GM13977 (cell line): ENCODE data around the gene PRPF38A.

Source experiments
- DNase-seq: peaks from one replicate; pipeline ENCODE4 v3.0.0; 2012; ENCODE audit warnings: low spot score
- CTCF ChIP-seq: IDR thresholded peaks from 2 replicates; pipeline ENCODE4 v1.5.1; 2012; ENCODE audit warnings: mild to moderate bottlenecking, control low read depth; ENCODE audit not compliant: insufficient read depth; ENCODE audit errors: extremely low read depth, missing control alignments
- in situ Hi-C: fragments of 300-500 bp; cut with MboI; formaldehyde crosslinking; loops from one replicate; pipeline ENCODE4 v1.12.0; 2022; ENCODE audit warnings: low sequenced_read_pairs, low pct_unique_long_range_greater_than_20kb, mixed read lengths, inconsistent platforms; ENCODE audit not compliant: unreplicated experiment

The PRPF38A gene

GRCh38 chr1:52413410-52413989, 9.1 kb downstream of the PRPF38A start:
- no peak for DNase-seq
- no peak for TF ChIP-seq CTCF
- in situ Hi-C loops: loop anchor here (10.0 kb wide), 1 partner anchor 271 kb away; no protein-coding TSS in a partner anchor

- in situ Hi-C loops: loop anchor here (10.0 kb wide), 1 partner anchor 270 kb away; no protein-coding TSS in a partner anchor
- no peak for TF ChIP-seq CTCF
- no peak for DNase-seq
These were observed 10.5 kb downstream of the PRPF38A start for GRCh38 chr1:52414942-52415341.

GRCh38 chr1:52416811-52417210, 12.4 kb downstream of the PRPF38A start:
- in situ Hi-C loops: loop anchor here (10.0 kb wide), 1 partner anchor 268 kb away; no protein-coding TSS in a partner anchor
- TF ChIP-seq CTCF: no peak
- DNase-seq: no peak

GRCh38 chr1:52420713-52421112, 16.3 kb downstream of the PRPF38A start:
- in situ Hi-C loops: no loop called here
- TF ChIP-seq CTCF: no peak

GRCh38 chr1:52423055-52423454, 18.7 kb downstream of the PRPF38A start:
- DNase-seq: no peak
- in situ Hi-C loops: no loop called here
- no peak for TF ChIP-seq CTCF

More at GRCh38 chr1:52420713-52421112, 16.3 kb downstream of the PRPF38A start:
- DNase-seq: no peak

GRCh38 chr1:52423771-52424170, 19.4 kb downstream of the PRPF38A start:
- in situ Hi-C loops: no loop called here
- DNase-seq: no peak

More at GRCh38 chr1:52423771-52424170, 19.4 kb downstream of the PRPF38A start:
- TF ChIP-seq CTCF: no peak
